K562 (cell line): ENCODE results near the gene MPPED1. TPM values are rescaled to one million over a fixed set of nuclear protein-coding genes. Genes with fewer than 3 reads are reported as not detected.

Experiments used
- ATAC-seq: fragments of 200-7000 bp; cut with Tn5 transposase; 3 replicates; pipeline ENCODE4 v1.9.1; 2020; ENCODE audit warnings: moderate library complexity
- BruUV-seq: library from RNA; stranded (reverse); fragments of 400-500 nt; replicated peaks from 2 replicates; lab custom pipeline; 2021; lab: Mats Ljungman, UMichigan
- CTCF ChIA-PET: fragments of 300-600 bp; formaldehyde crosslinking; extraction: SDS; loops from one replicate; lab custom pipeline; 2021; ENCODE audit warnings: low intra/inter-chr PET ratio; lab: Yijun Ruan, JAX
- POLR2A ChIA-PET: fragments of 300-600, 350-650 bp; sonication (Branson Sonifier 250); formaldehyde crosslinking; extraction: SDS; loops from one replicate; lab custom pipeline; 2021; ENCODE audit warnings: antibody characterized with exemption, inconsistent platforms; lab: Yijun Ruan, JAX
- DNase-seq, 4 experiments: peaks; one replicate each; pipeline versions ENCODE4 v3.0.0 to v3.0.0-alpha.2; 2011 to 2018; ENCODE audit warnings: low spot score in 3 of 4, mixed read lengths in 3 of 4; ENCODE audit errors: extremely low read depth in 1 of 4
- FAIRE-seq: peaks from 2 replicates; lab custom pipeline; 2011; peaks lifted over from hg19 to GRCh38; lab: Jason Lieb, UNC
- H2AFZ ChIP-seq: 2 replicates; pipeline ENCODE4 v1.6.0; 2011; ENCODE audit warnings: low read depth, low read length, control low read depth, inconsistent platforms
- H3K27ac ChIP-seq: fragments of 200-600 bp; 3 replicates; pipeline ENCODE4 v1.8.0; 2011; ENCODE audit warnings: low read depth, mild to moderate bottlenecking, control low read depth, inconsistent platforms, low read length, moderate library complexity, mixed read lengths; ENCODE audit errors: extremely low read depth
- H3K27me3 ChIP-seq, 2 experiments: fragments of 300-600 bp in 1 of 2; 2 replicates in 1 of 2; 3 replicates in 1 of 2; pipeline versions ENCODE4 v1.6.0 to v1.8.0; 2011; ENCODE audit warnings: inconsistent platforms in 2 of 2, low read length in 2 of 2, mild to moderate bottlenecking in 1 of 2, mixed read lengths in 1 of 2, moderate library complexity in 1 of 2; ENCODE audit not compliant: control insufficient read depth in 2 of 2, insufficient read depth in 2 of 2
- H3K36me3 ChIP-seq: fragments of 300-600 bp; 3 replicates; pipeline ENCODE4 v1.8.0; 2011; ENCODE audit warnings: mild to moderate bottlenecking, low read length, inconsistent platforms; ENCODE audit not compliant: control insufficient read depth, insufficient read depth
- H3K4me1 ChIP-seq, 2 experiments: fragments of 200-600 bp in 1 of 2; replicated peaks in 1 of 2; 2 replicates in 1 of 2; 3 replicates in 1 of 2; pipeline versions ENCODE4 v1.5.1 to v1.8.0; 2011; ENCODE audit warnings: inconsistent platforms in 2 of 2, low read length in 2 of 2, mild to moderate bottlenecking in 1 of 2, mixed read lengths in 1 of 2, moderate library complexity in 1 of 2; ENCODE audit not compliant: control insufficient read depth in 2 of 2, insufficient read depth in 2 of 2
- H3K4me2 ChIP-seq: 2 replicates; pipeline ENCODE4 v1.6.1; 2011; ENCODE audit warnings: low read length, control low read depth, inconsistent platforms, mixed read lengths; ENCODE audit not compliant: insufficient read depth
- H3K4me3 ChIP-seq: fragments of 200-600 bp; sonication (generic), shearing (Covaris generic); 2 replicates; pipeline ENCODE4 v1.5.1; 2016; ENCODE audit warnings: control low read depth, inconsistent platforms
- H3K79me2 ChIP-seq: fragments of 200-600 bp; 3 replicates; pipeline ENCODE4 v1.8.0; 2011; ENCODE audit warnings: low read length, inconsistent platforms; ENCODE audit not compliant: control insufficient read depth, insufficient read depth
- H3K9ac ChIP-seq, 2 experiments: 2 replicates each; pipeline versions ENCODE4 v1.6.0 to v1.6.1; 2011; ENCODE audit warnings: low read depth in 2 of 2, low read length in 2 of 2, control low read depth in 1 of 2, inconsistent platforms in 1 of 2, mild to moderate bottlenecking in 1 of 2, mixed read lengths in 1 of 2; ENCODE audit not compliant: insufficient read depth in 1 of 2
- H3K9me1 ChIP-seq: one replicate; pipeline ENCODE4 v1.6.0; 2011; ENCODE audit warnings: inconsistent platforms, mild to moderate bottlenecking, low read length, moderate library complexity; ENCODE audit not compliant: control insufficient read depth, insufficient read depth
- H3K9me3 ChIP-seq: replicated peaks from 2 replicates; pipeline ENCODE4 v1.5.1; 2011; ENCODE audit warnings: low read depth, low read length, inconsistent platforms; ENCODE audit not compliant: control insufficient read depth, insufficient read depth
- H4K20me1 ChIP-seq: replicated peaks from 2 replicates; pipeline ENCODE4 v1.6.1; 2011; ENCODE audit warnings: low read length, inconsistent platforms, mixed read lengths; ENCODE audit not compliant: control insufficient read depth, insufficient read depth
- CAMTA2 ChIP-seq: fragments of 250-450 bp; sonication (Bioruptor Pico); conservative IDR thresholded peaks from 2 replicates; pipeline ENCODE4 v1.5.1; 2022
- GABPB1 ChIP-seq: sonication (generic); formaldehyde crosslinking; IDR thresholded peaks from 2 replicates; pipeline ENCODE4 v1.8.0; 2022; ENCODE audit warnings: mild to moderate bottlenecking, missing genetic modification reagents
- HEY1 ChIP-seq: fragments of 250-450 bp; sonication (Bioruptor Pico); IDR thresholded peaks from 2 replicates; pipeline ENCODE4 v1.5.0; 2020; ENCODE audit warnings: mild to moderate bottlenecking, moderate library complexity, borderline replicate concordance
- SRSF7 ChIP-seq: fragments of 200-400 bp; formaldehyde crosslinking; optimal IDR thresholded peaks from 2 replicates; pipeline ENCODE3; 2017; ENCODE audit warnings: mild to moderate bottlenecking, low read depth, low read length
- STAG1 ChIP-seq: sonication (generic); formaldehyde crosslinking; IDR thresholded peaks from 2 replicates; pipeline ENCODE4 v1.5.0; 2020; ENCODE audit warnings: missing genetic modification reagents, borderline replicate concordance
- TARDBP ChIP-seq: fragments of 450-650 bp; IDR thresholded peaks from 2 replicates; pipeline ENCODE4 v1.6.1; 2016
- ZKSCAN1 ChIP-seq: fragments of 150-350 bp; IDR thresholded peaks from 2 replicates; pipeline ENCODE4 v1.6.1; 2016; ENCODE audit warnings: low read depth, low read length
- ZNF23 ChIP-seq: fragments of 250-450 bp; sonication (Bioruptor Pico); IDR thresholded peaks from 2 replicates; pipeline ENCODE4 v1.4.0; 2020; ENCODE audit warnings: mild to moderate bottlenecking
- ZNF239 ChIP-seq: fragments of 250-450 bp; sonication (Bioruptor Pico); IDR thresholded peaks from 2 replicates; pipeline ENCODE4 v1.4.0; 2020; ENCODE audit warnings: mild to moderate bottlenecking
- ZNF609 ChIP-seq: sonication (generic); formaldehyde crosslinking; IDR thresholded peaks from 2 replicates; pipeline ENCODE4 v1.8.1; 2023; ENCODE audit warnings: missing genetic modification reagents, mild to moderate bottlenecking, borderline replicate concordance
- ZNF778 ChIP-seq: fragments of 450-650 bp; formaldehyde crosslinking; IDR thresholded peaks from 2 replicates; pipeline ENCODE4 v1.4.0; 2020; ENCODE audit warnings: mild to moderate bottlenecking, moderate library complexity
- WGBS: fragments of 100-300 bp; shearing (Covaris generic); methylation state at CpG from one replicate; pipeline ENCODE4 v1.1.6; 2016; ENCODE audit warnings: low coverage, mixed read lengths; ENCODE audit not compliant: insufficient coverage; ENCODE audit errors: missing lambda C conversion rate; 5-methylcytosine and 5-hydroxymethylcytosine counted together
- in situ Hi-C: fragments of 300-500 bp; cut with MboI; formaldehyde crosslinking; loops from 4 replicates; pipeline ENCODE4 v1.15.0; 2018; ENCODE audit warnings: inconsistent platforms, mixed read lengths
- intact Hi-C: fragments of 100-400 bp; cut with micrococcal nuclease; formaldehyde crosslinking; loops from 2 replicates; pipeline ENCODE4 v1.14.2; 2022
- polyA plus RNA-seq, 8 experiments: library from polyadenylated mRNA; depleted of rRNA in 4 of 8; stranded (reverse) in 5 of 8; unstranded in 3 of 8; fragments of >200 nt; fragmentation: Nextera tagmentation in 2 of 8; fragmentation: Illumina TruSeq in 1 of 8; extraction: Ambion mirVana in 2 of 8; extraction: Trizol in 1 of 8; gene quantifications; 2 replicates each; pipeline versions ENCODE4 v1.2.1 to v1.2.3, GENCODE V29; 2011 to 2014; ENCODE audit warnings: inconsistent platforms in 1 of 8, missing spikeins in 1 of 8
- total RNA-seq, 7 experiments: library from RNA; depleted of rRNA in 6 of 7; stranded (reverse); fragments of >200 nt in 6 of 7; fragmentation: Illumina TruSeq in 2 of 7; extraction: Trizol in 2 of 7; gene quantifications; 2 replicates each; pipeline versions ENCODE4 v1.2.1 to v1.2.3, GENCODE V29; 2011 to 2021; ENCODE audit warnings: low replicate concordance in 1 of 7

The MPPED1 gene
- total and polyA plus RNA-seq, 9 of the 15 experiments (the other 6 are each of a cell fraction or from before 2014, with no cell fraction given) = not detected

GRCh38 chr22:43509337-43509736, 97.5 kb downstream of the MPPED1 start (continued):
- TF ChIP-seq STAG1 (CRISPR knock-in tag) (no peak), SRSF7 (no peak), GABPB1 (CRISPR knock-in tag) (no peak), ZNF778 (CRISPR knock-in tag) (no peak), ZNF239 (CRISPR knock-in tag) (no peak), CAMTA2 (no peak), ZKSCAN1 (no peak)

GRCh38 chr22:43510281-43511070, 98.7 kb downstream of the MPPED1 start:
- Histone ChIP-seq H3K27ac (no peak overlapping the region), H3K27me3 (no peaks in the 10 kb centered on the region; a peak in 1 of 5 replicates), H3K4me2 (no peak overlapping the region), H3K9me1 (no peaks in the 10 kb centered on the region), H3K4me1 (no peaks in the 10 kb centered on the region), H3K9me3 (no peaks in the 10 kb centered on the region), H3K4me3 (no peak overlapping the region), H2AFZ (no peak overlapping the region), H4K20me1 (no peaks in the 10 kb centered on the region), H3K9ac (no peak overlapping the region; a peak in 1 of 4 replicates), H3K36me3 (no peaks in the 10 kb centered on the region), H3K79me2 (no peaks in the 10 kb centered on the region)
- DNase-seq = no peak
- 2% methylated on average over 7 of the region's 9 CpGs for WGBS
- no TSS peak for BruUV-seq
- POLR2A ChIA-PET = no interaction called here
- ATAC-seq = no peak
- FAIRE-seq = no peak
- in situ Hi-C loops = no loop called here
- intact Hi-C loops = no loop called here
- CTCF ChIA-PET = no interaction called here
- no peak for TF ChIP-seq TARDBP
- TF ChIP-seq ZNF23 (CRISPR knock-in tag) = no peak
- no peak for TF ChIP-seq ZNF609 (CRISPR knock-in tag)
- TF ChIP-seq HEY1 (CRISPR knock-in tag) = no peak
